ENCODE measurements around the gene SLC8B1. TPM values are rescaled to one million over a fixed set of nuclear protein-coding genes. Genes with fewer than 3 reads are reported as not detected.
A peak's percentile ranks its signal among the peaks of the same experiment; 100 is the strongest.
"Not testable (repeated sequence)": the region's sequence is repeated elsewhere in the genome, so short reads cannot be mapped to it uniquely, and the experiment has no call there.

The SLC8B1 gene
- total and polyA plus RNA-seq, 4 donors, result 9.9 to 23.8 (median 14.2) TPM

GRCh38 chr12:113358381-113359132, 23.6 kb upstream of the SLC8B1 start, which contains the start of gene PLBD2:
Gene PLBD2, plus strand, starts transcription at chr12:113358587. Its CDS starts 14 bp downstream, at chr12:113358601.
- Histone ChIP-seq H3K9me3 (ENCODE audit: control insufficient read depth in 4 of 4, low read length in 3 of 4) (no peaks in the 10 kb centered on the region), H3K4me3 (ENCODE audit: low read depth in 1 of 3, low read length in 3 of 3) (peak within 1 kb of the TSS; percentile 41 to 96 (median 74)), H3K9ac (ENCODE audit: low read depth in 1 of 2, low read length in 2 of 2) (peak within 1 kb of the TSS; percentile 42 to 48), H3K27ac (ENCODE audit: low read depth in 1 of 2, low read length in 2 of 2) (peak within 1 kb of the TSS; percentile 57 to 73), H3K36me3 (ENCODE audit: control insufficient read depth in 4 of 4, insufficient read depth in 3 of 4, low read depth in 1 of 4, low read length in 3 of 4) (no peaks in the 10 kb centered on the region), H3K27me3 (ENCODE audit: control insufficient read depth in 4 of 4, insufficient read depth in 4 of 4, low read length in 3 of 4) (no peaks in the 10 kb centered on the region), H3K4me1 (ENCODE audit: control insufficient read depth in 4 of 4, insufficient read depth in 4 of 4, low read length in 3 of 4) (peaks cover 2 to 17% (median 10%) of the 10 kb centered on the region in 4 donors)
- peak; percentile 94 for DNase-seq (ENCODE audit: low spot score)
- WGBS, result under 1% methylated on average over 67 of the region's 67 CpGs
- TF ChIP-seq JUND (IDR thresholded peaks at IDR 0.05), result no peak
- TF ChIP-seq HNF4A (conservative IDR thresholded peaks at IDR 0.05), result peak in 1 of 2 donors; percentile 24
- peak; percentile 59 for TF ChIP-seq REST (IDR thresholded peaks at IDR 0.05)
- TF ChIP-seq SP1 (IDR thresholded peaks at IDR 0.05), result peak; percentile 60
- TF ChIP-seq CTCF (IDR thresholded peaks at IDR 0.05; ENCODE audit: low read depth, low read length, missing input control), result no peak
- no peak for TF ChIP-seq GABPA (IDR thresholded peaks at IDR 0.05 in 1 of 2, conservative IDR thresholded peaks at IDR 0.05 in 1 of 2)
- TF ChIP-seq FOXA2 (IDR thresholded peaks at IDR 0.05), result no peak
- TF ChIP-seq, protein P1, sequence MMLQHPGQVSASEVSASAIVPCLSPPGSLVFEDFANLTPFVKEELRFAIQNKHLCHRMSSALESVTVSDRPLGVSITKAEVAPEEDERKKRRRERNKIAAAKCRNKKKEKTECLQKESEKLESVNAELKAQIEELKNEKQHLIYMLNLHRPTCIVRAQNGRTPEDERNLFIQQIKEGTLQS (IDR thresholded peaks at IDR 0.05), result no peak
- TF ChIP-seq RAD21 (IDR thresholded peaks at IDR 0.05), result peak in 1 of 2 donors; percentile 30
- TF ChIP-seq MAX (IDR thresholded peaks at IDR 0.05), result peak; percentile 35
- TF ChIP-seq YY1 (IDR thresholded peaks at IDR 0.05), result peak; percentile 57
- TF ChIP-seq EGR1 (IDR thresholded peaks at IDR 0.05; ENCODE audit: low read depth in 2 of 2), result peak; percentile 91 to 92
- peak in 1 of 2 donors; percentile 6 for TF ChIP-seq RXRA (IDR thresholded peaks at IDR 0.05)

- 87% methylated on average over 7 of the region's 7 CpGs for WGBS
- not testable (repeated sequence) for H3K4me1 ChIP-seq (ENCODE audit: control insufficient read depth in 4 of 4, insufficient read depth in 4 of 4, low read length in 3 of 4); H3K4me3 ChIP-seq (ENCODE audit: low read depth in 1 of 3, low read length in 3 of 3); H3K9me3 ChIP-seq (ENCODE audit: control insufficient read depth in 4 of 4, low read length in 3 of 4); H3K27ac ChIP-seq (ENCODE audit: low read depth in 1 of 2, low read length in 2 of 2); H3K36me3 ChIP-seq (ENCODE audit: control insufficient read depth in 4 of 4, insufficient read depth in 3 of 4, low read depth in 1 of 4, low read length in 3 of 4); DNase-seq (ENCODE audit: low spot score); H3K27me3 ChIP-seq (ENCODE audit: control insufficient read depth in 4 of 4, insufficient read depth in 4 of 4, low read length in 3 of 4); H3K9ac ChIP-seq (ENCODE audit: low read depth in 1 of 2, low read length in 2 of 2)
These were observed 19.3 kb upstream of the SLC8B1 start for GRCh38 chr12:113354192-113354591.
